GM23338 (cell line): ENCODE results near the gene LAYN. TPM values are rescaled to one million over a fixed set of nuclear protein-coding genes. Genes with fewer than 3 reads are reported as not detected.

ENCODE experiments used
- EZH2 ChIP-seq: fragments of 200-600 bp; sonication (generic); IDR thresholded peaks from one replicate; pipeline ENCODE4 v1.8.0; 2017; ENCODE audit warnings: antibody characterized with exemption, mild to moderate bottlenecking, low read depth; ENCODE audit not compliant: unreplicated experiment
- EZH2phosphoT487 ChIP-seq: fragments of 200-600 bp; sonication (generic); IDR thresholded peaks from one replicate; pipeline ENCODE4 v1.8.1; 2018; ENCODE audit warnings: antibody characterized with exemption; ENCODE audit not compliant: unreplicated experiment
- NANOG ChIP-seq: IDR thresholded peaks from 2 replicates; pipeline ENCODE4 v1.6.1; 2016; ENCODE audit warnings: antibody characterized with exemption, borderline replicate concordance
- STAT1 ChIP-seq: IDR thresholded peaks from one replicate; pipeline ENCODE4 v1.6.1; 2016; ENCODE audit warnings: antibody characterized with exemption; ENCODE audit not compliant: unreplicated experiment
- ZNF331 ChIP-seq: fragments of 250-450 bp; sonication (Bioruptor Pico); IDR thresholded peaks from 2 replicates; pipeline ENCODE4 v1.5.0; 2020; ENCODE audit warnings: low read depth, mild to moderate bottlenecking, moderate library complexity
- polyA plus RNA-seq: library from polyadenylated mRNA; unstranded; fragments of >200 nt; fragmentation: Nextera tagmentation; extraction: Ambion mirVana; gene quantifications from 2 replicates; pipeline ENCODE4 v1.2.1, GENCODE V29; 2016
- total RNA-seq: library from RNA; depleted of rRNA; stranded (reverse); fragments of >200 nt; shearing (Covaris generic); gene quantifications from 2 replicates; pipeline ENCODE4 v1.2.3, GENCODE V29; 2014
- TF ChIP-seq, protein P1 (sequence below): fragments of 250-450 bp; sonication (Bioruptor Pico); IDR thresholded peaks from 2 replicates; pipeline ENCODE4 v1.5.0; 2020; ENCODE audit warnings: mild to moderate bottlenecking, moderate library complexity
- TF ChIP-seq, protein P2 (sequence below), 2 experiments: fragments of 200-600 bp in 1 of 2; sonication (generic) in 1 of 2; conservative IDR thresholded peaks; 2 replicates each; pipeline versions ENCODE4 v1.5.1 to v1.6.1; 2016 to 2017; ENCODE audit warnings: antibody characterized with exemption in 2 of 2, low read depth in 2 of 2, mild to moderate bottlenecking in 2 of 2, moderate library complexity in 1 of 2

The LAYN gene
- total and polyA plus RNA-seq, 2 experiments from 2014 or later, result 6.8 to 7.9 TPM

DNA sequence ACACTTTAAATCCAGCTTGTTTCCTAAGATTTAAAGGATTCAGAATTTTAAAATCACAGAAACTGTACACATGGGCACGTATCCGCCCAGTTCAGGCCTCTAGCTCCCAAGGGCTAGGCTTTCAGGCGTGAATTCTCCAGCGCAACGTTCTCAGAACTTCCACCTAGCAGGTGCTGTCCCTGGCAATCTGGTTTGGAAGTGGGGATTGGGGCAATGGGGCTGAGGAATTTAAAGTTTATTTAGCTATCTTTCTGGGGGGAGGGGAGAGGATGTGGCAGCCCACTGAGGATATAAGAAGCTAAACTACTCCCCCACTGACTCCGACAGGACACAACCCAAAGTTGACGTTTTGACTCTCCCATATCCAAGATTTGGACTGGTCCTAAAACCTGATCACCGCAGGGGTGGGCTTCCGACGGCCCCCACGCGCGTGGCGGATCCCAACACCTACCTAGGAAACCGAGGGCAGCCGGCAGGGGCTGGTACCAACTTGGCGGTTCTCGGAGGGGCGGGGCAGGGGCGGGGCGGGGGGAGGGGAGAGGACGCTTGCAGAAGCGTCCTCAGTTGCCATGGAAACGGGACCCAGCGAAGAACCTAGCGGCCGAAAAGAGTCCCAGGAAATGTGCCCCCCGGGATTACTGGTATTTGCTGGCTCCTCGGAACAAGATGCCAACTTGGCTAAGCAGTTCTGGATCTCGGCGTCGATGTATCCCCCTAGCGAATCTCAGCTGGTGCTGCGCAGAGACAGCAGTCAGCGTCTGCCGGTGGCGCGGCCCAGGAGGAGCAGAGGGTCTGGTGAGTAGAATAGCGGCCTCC, 26.1 kb upstream of the LAYN start, which contains the start of gene HOATZ (continued):
- TF ChIP-seq, protein P1, sequence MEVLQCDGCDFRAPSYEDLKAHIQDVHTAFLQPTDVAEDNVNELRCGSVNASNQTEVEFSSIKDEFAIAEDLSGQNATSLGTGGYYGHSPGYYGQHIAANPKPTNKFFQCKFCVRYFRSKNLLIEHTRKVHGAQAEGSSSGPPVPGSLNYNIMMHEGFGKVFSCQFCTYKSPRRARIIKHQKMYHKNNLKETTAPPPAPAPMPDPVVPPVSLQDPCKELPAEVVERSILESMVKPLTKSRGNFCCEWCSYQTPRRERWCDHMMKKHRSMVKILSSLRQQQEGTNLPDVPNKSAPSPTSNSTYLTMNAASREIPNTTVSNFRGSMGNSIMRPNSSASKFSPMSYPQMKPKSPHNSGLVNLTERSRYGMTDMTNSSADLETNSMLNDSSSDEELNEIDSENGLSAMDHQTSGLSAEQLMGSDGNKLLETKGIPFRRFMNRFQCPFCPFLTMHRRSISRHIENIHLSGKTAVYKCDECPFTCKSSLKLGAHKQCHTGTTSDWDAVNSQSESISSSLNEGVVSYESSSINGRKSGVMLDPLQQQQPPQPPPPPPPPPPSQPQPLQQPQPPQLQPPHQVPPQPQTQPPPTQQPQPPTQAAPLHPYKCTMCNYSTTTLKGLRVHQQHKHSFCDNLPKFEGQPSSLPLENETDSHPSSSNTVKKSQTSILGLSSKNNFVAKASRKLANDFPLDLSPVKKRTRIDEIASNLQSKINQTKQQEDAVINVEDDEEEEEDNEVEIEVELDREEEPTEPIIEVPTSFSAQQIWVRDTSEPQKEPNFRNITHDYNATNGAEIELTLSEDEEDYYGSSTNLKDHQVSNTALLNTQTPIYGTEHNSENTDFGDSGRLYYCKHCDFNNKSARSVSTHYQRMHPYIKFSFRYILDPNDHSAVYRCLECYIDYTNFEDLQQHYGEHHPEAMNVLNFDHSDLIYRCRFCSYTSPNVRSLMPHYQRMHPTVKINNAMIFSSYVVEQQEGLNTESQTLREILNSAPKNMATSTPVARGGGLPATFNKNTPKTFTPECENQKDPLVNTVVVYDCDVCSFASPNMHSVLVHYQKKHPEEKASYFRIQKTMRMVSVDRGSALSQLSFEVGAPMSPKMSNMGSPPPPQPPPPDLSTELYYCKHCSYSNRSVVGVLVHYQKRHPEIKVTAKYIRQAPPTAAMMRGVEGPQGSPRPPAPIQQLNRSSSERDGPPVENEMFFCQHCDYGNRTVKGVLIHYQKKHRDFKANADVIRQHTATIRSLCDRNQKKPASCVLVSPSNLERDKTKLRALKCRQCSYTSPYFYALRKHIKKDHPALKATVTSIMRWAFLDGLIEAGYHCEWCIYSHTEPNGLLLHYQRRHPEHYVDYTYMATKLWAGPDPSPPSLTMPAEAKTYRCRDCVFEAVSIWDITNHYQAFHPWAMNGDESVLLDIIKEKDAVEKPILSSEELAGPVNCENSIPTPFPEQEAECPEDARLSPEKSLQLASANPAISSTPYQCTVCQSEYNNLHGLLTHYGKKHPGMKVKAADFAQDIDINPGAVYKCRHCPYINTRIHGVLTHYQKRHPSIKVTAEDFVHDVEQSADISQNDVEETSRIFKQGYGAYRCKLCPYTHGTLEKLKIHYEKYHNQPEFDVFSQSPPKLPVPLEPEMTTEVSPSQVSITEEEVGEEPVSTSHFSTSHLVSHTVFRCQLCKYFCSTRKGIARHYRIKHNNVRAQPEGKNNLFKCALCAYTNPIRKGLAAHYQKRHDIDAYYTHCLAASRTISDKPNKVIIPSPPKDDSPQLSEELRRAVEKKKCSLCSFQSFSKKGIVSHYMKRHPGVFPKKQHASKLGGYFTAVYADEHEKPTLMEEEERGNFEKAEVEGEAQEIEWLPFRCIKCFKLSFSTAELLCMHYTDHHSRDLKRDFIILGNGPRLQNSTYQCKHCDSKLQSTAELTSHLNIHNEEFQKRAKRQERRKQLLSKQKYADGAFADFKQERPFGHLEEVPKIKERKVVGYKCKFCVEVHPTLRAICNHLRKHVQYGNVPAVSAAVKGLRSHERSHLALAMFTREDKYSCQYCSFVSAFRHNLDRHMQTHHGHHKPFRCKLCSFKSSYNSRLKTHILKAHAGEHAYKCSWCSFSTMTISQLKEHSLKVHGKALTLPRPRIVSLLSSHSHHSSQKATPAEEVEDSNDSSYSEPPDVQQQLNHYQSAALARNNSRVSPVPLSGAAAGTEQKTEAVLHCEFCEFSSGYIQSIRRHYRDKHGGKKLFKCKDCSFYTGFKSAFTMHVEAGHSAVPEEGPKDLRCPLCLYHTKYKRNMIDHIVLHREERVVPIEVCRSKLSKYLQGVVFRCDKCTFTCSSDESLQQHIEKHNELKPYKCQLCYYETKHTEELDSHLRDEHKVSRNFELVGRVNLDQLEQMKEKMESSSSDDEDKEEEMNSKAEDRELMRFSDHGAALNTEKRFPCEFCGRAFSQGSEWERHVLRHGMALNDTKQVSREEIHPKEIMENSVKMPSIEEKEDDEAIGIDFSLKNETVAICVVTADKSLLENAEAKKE (CRISPR knock-in tag), result no peak
- TF ChIP-seq EZH2phosphoT487 (no peak), STAT1 (no peak), NANOG (no peak), EZH2 (no peak), ZNF331 (CRISPR knock-in tag) (no peak)
- TF ChIP-seq, protein P2, sequence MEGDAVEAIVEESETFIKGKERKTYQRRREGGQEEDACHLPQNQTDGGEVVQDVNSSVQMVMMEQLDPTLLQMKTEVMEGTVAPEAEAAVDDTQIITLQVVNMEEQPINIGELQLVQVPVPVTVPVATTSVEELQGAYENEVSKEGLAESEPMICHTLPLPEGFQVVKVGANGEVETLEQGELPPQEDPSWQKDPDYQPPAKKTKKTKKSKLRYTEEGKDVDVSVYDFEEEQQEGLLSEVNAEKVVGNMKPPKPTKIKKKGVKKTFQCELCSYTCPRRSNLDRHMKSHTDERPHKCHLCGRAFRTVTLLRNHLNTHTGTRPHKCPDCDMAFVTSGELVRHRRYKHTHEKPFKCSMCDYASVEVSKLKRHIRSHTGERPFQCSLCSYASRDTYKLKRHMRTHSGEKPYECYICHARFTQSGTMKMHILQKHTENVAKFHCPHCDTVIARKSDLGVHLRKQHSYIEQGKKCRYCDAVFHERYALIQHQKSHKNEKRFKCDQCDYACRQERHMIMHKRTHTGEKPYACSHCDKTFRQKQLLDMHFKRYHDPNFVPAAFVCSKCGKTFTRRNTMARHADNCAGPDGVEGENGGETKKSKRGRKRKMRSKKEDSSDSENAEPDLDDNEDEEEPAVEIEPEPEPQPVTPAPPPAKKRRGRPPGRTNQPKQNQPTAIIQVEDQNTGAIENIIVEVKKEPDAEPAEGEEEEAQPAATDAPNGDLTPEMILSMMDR (conservative IDR thresholded peaks at IDR 0.05; ENCODE audit: low read depth in 2 of 2), result no peak; a peak in 1 of 4 replicates
